HTERT RPE-1 (cell line): ENCODE data around the gene NOD2.

ENCODE experiments used
- in situ Hi-C: fragments of 300-500 bp; cut with MboI; formaldehyde crosslinking; loops from 4 replicates; pipeline ENCODE4 v1.14.3; 2020; ENCODE audit warnings: low sequenced_read_pairs

The NOD2 gene

GRCh38 chr16:50712560-50712898 lies 19.1 kb downstream of the NOD2 start:
- in situ Hi-C loops, result no loop called here

- in situ Hi-C loops, result no loop called here
Observed at GRCh38 chr16:50712956-50713355, 19.6 kb downstream of the NOD2 start.

- in situ Hi-C loops, result no loop called here
Observed at GRCh38 chr16:50717091-50717490, 23.7 kb downstream of the NOD2 start.

GRCh38 chr16:50717494-50717893 lies 24.1 kb downstream of the NOD2 start:
- in situ Hi-C loops, result no loop called here

GRCh38 chr16:50718061-50718760 lies 24.8 kb downstream of the NOD2 start:
- in situ Hi-C loops, result no loop called here

GRCh38 chr16:50718761-50719400 lies 25.5 kb downstream of the NOD2 start:
- in situ Hi-C loops, result no loop called here

- in situ Hi-C loops, result no loop called here
Observed at GRCh38 chr16:50719401-50720337, 26.3 kb downstream of the NOD2 start.

- in situ Hi-C loops, result no loop called here
Observed at GRCh38 chr16:50721549-50722404, 28.4 kb downstream of the NOD2 start.

- in situ Hi-C loops, result no loop called here
Observed at GRCh38 chr16:50722405-50722737, 29.0 kb downstream of the NOD2 start.

- in situ Hi-C loops, result no loop called here
Observed at GRCh38 chr16:50722960-50723359, 29.6 kb downstream of the NOD2 start.

- in situ Hi-C loops, result no loop called here
Observed at GRCh38 chr16:50724306-50724705, 30.9 kb downstream of the NOD2 start.

- in situ Hi-C loops, result no loop called here
Observed at GRCh38 chr16:50731130-50731988, 38.0 kb downstream of the NOD2 start.

GRCh38 chr16:50731989-50732832 lies 38.8 kb downstream of the NOD2 start:
- in situ Hi-C loops, result no loop called here

GRCh38 chr16:50733468-50733867 lies 40.1 kb downstream of the NOD2 start:
- in situ Hi-C loops, result no loop called here

- in situ Hi-C loops, result no loop called here
Observed at GRCh38 chr16:50735629-50736122, 42.3 kb downstream of the NOD2 start.

GRCh38 chr16:50736448-50736847 lies 43.0 kb downstream of the NOD2 start:
- in situ Hi-C loops, result no loop called here

GRCh38 chr16:50737420-50737959 lies 44.1 kb downstream of the NOD2 start:
- in situ Hi-C loops, result no loop called here

- in situ Hi-C loops, result no loop called here
Observed at GRCh38 chr16:50739031-50739430, 45.6 kb downstream of the NOD2 start.

GRCh38 chr16:50740736-50741135 lies 47.3 kb downstream of the NOD2 start:
- in situ Hi-C loops, result no loop called here
